DOHH2 (cell line): Measurements from ENCODE around the gene FBXW12.

ENCODE experiments used
- CTCF ChIP-seq: fragments of 200-600 bp; sonication (generic); IDR thresholded peaks from one replicate; pipeline ENCODE4 v1.5.1; 2014; ENCODE audit warnings: antibody characterized with exemption, mild to moderate bottlenecking, low read depth, low read length; ENCODE audit not compliant: poor library complexity, severe bottlenecking
- EZH2phosphoT487 ChIP-seq: fragments of 200-600 bp; sonication (generic); IDR thresholded peaks from 2 replicates; pipeline ENCODE4 v1.6.1; 2017; ENCODE audit warnings: borderline replicate concordance, mild to moderate bottlenecking, antibody characterized with exemption, low read length, moderate library complexity, mixed read lengths

DNA sequence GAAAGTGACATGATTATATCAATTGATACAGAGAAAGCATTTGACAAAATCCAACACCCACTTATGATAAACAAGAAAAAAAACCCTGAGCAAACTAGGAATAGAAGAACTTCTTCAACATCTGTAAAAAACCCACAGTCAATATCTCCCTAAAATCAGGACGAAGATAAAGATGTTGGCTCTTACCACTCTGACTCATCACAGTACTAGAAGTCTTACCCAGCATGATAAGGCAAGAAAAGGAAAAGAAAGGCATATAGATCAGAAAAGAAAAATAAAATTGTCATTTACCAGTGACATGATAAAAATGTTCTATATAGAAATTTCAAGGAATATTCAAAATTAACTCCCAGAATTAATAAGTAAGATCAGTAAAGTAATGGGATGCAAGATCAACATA is 7.2 kb upstream of the FBXW12 start:
- TF ChIP-seq CTCF (no peak), EZH2phosphoT487 (no peak)
